B cell (primary cell): ENCODE results near the gene C9orf152. TPM values are rescaled to one million over a fixed set of nuclear protein-coding genes. Genes with fewer than 3 reads are reported as not detected.

Experiments
- ATAC-seq: fragments of 200-7000 bp; cut with Tn5 transposase; one replicate; pipeline ENCODE4 v1.10.0; 2021; ENCODE audit warnings: low read depth, mild to moderate bottlenecking, moderate number of reproducible peaks, moderate library complexity
- CTCF ChIA-PET: fragments of 350-600 bp; sonication (Branson Sonifier 250); formaldehyde crosslinking; loops from one replicate; lab custom pipeline; 2021; ENCODE audit warnings: antibody characterized with exemption, inconsistent platforms; lab: Charles Lee
- POLR2A ChIA-PET: fragments of 350-600 bp; sonication (Branson Sonifier 250); formaldehyde crosslinking; loops from one replicate; lab custom pipeline; 2021; ENCODE audit warnings: antibody characterized with exemption; lab: Charles Lee
- DNase-seq: peaks from one replicate; pipeline ENCODE4 v3.0.0; 2013
- H2AFZ ChIP-seq: 2 replicates; pipeline ENCODE4 v1.6.1; 2012; ENCODE audit warnings: mild to moderate bottlenecking, low read depth, low read length; ENCODE audit not compliant: insufficient read depth, poor library complexity, severe bottlenecking
- H3K27ac ChIP-seq, 2 donors: 1 replicate in 1 of 2; 2 replicates in 1 of 2; pipeline ENCODE4 v1.5.1; 2012 to 2013; ENCODE audit warnings: low read length in 2 of 2, mild to moderate bottlenecking in 2 of 2, moderate library complexity in 1 of 2
- H3K27me3 ChIP-seq, 4 experiments: fragments of 200-600 bp in 1 of 4; sonication (generic) in 1 of 4; replicated peaks in 1 of 4; 1 replicate in 2 of 4; 2 replicates in 2 of 4; pipeline versions ENCODE4 v1.6.1 to v1.7.0; 2013 to 2016; ENCODE audit warnings: low read length in 3 of 4, mild to moderate bottlenecking in 2 of 4, mixed read lengths in 1 of 4, moderate library complexity in 1 of 4; ENCODE audit not compliant: insufficient read depth in 4 of 4, control insufficient read depth in 3 of 4; ENCODE audit errors: control extremely low read depth in 1 of 4
- H3K36me3 ChIP-seq, 2 experiments: replicated peaks in 1 of 2; 1 replicate in 1 of 2; 2 replicates in 1 of 2; pipeline versions ENCODE4 v1.6.1 to v1.7.1; 2013; ENCODE audit warnings: low read length in 1 of 2; ENCODE audit not compliant: insufficient read depth in 2 of 2, control insufficient read depth in 1 of 2; ENCODE audit errors: control extremely low read depth in 1 of 2, extremely low read depth in 1 of 2
- H3K4me1 ChIP-seq, 2 donors: fragments of 200-600 bp in 1 of 2; sonication (generic) in 1 of 2; 1 replicate in 1 of 2; 2 replicates in 1 of 2; pipeline versions ENCODE4 v1.5.1 to v1.6.1; 2013 to 2017; ENCODE audit warnings: low read length in 2 of 2; ENCODE audit not compliant: control insufficient read depth in 2 of 2, insufficient read depth in 2 of 2
- H3K4me2 ChIP-seq: replicated peaks from 2 replicates; pipeline ENCODE3; 2012; ENCODE audit warnings: mild to moderate bottlenecking, low read depth, low read length; ENCODE audit not compliant: poor library complexity, severe bottlenecking
- H3K4me3 ChIP-seq, 5 experiments: fragments of 200-600 bp in 1 of 5; sonication (generic) in 1 of 5; 1 replicate in 3 of 5; 2 replicates in 2 of 5; pipeline versions ENCODE4 v1.5.1 to v1.7.0; 2011 to 2016; ENCODE audit warnings: low read length in 4 of 5, mild to moderate bottlenecking in 4 of 5, low read depth in 2 of 5, control low read depth in 1 of 5, moderate library complexity in 1 of 5; ENCODE audit not compliant: insufficient read depth in 1 of 5; ENCODE audit errors: control extremely low read depth in 1 of 5, extremely low read depth in 1 of 5
- H3K79me2 ChIP-seq: fragments of 200-600 bp; sonication (generic); one replicate; pipeline ENCODE4 v1.6.0; 2016; ENCODE audit warnings: low read length; ENCODE audit not compliant: control insufficient read depth, insufficient read depth
- H3K9ac ChIP-seq: fragments of 200-600 bp; sonication (generic); 2 replicates; pipeline ENCODE4 v1.6.1; 2017; ENCODE audit warnings: mild to moderate bottlenecking, low read length, moderate library complexity
- H3K9me3 ChIP-seq, 3 donors: one replicate each; pipeline versions ENCODE4 v1.6.1 to v1.7.1; 2013; ENCODE audit warnings: low read length in 2 of 3; ENCODE audit not compliant: control insufficient read depth in 2 of 3, insufficient read depth in 1 of 3; ENCODE audit errors: control extremely low read depth in 1 of 3
- H4K20me1 ChIP-seq: 2 replicates; pipeline ENCODE4 v1.6.0; 2012; ENCODE audit warnings: mild to moderate bottlenecking, low read length; ENCODE audit not compliant: insufficient read depth, control insufficient read depth, poor library complexity, severe bottlenecking
- H3K27ac Mint-ChIP-seq: one replicate; pipeline ENCODE4 v1.8.0; 2021; ENCODE audit warnings: mixed read lengths
- H3K27me3 Mint-ChIP-seq: one replicate; pipeline ENCODE4 v1.8.0; 2021; ENCODE audit warnings: mixed read lengths
- H3K4me1 Mint-ChIP-seq: one replicate; pipeline ENCODE4 v1.8.0; 2021; ENCODE audit warnings: mixed read lengths
- H3K4me3 Mint-ChIP-seq: one replicate; pipeline ENCODE4 v1.8.0; 2021; ENCODE audit warnings: mixed read lengths
- H3K9me3 Mint-ChIP-seq: one replicate; pipeline ENCODE4 v1.8.0; 2022; ENCODE audit warnings: mixed read lengths; ENCODE audit not compliant: insufficient read depth
- CTCF ChIP-seq: fragments of 200-600 bp; IDR thresholded peaks from one replicate; pipeline ENCODE4 v1.8.0; 2022; ENCODE audit warnings: antibody characterized with exemption, mild to moderate bottlenecking
- EZH2 ChIP-seq: IDR thresholded peaks from 2 replicates; pipeline ENCODE4 v1.6.1; 2012; ENCODE audit warnings: borderline replicate concordance, low read depth, mild to moderate bottlenecking, moderate library complexity, low read length; ENCODE audit not compliant: insufficient read depth, poor library complexity, severe bottlenecking
- WGBS: methylation state at CpG from one replicate; pipeline ENCODE4 v1.1.5; 2013; ENCODE audit warnings: missing lambda C conversion rate; ENCODE audit not compliant: insufficient coverage; 5-methylcytosine and 5-hydroxymethylcytosine counted together
- intact Hi-C: fragments of 100-400 bp; cut with micrococcal nuclease; formaldehyde crosslinking; loops from one replicate; pipeline ENCODE4 v1.10.0; 2022
- polyA plus RNA-seq: library from polyadenylated mRNA; depleted of rRNA; stranded (reverse); fragments of >200 nt; gene quantifications from 2 replicates; pipeline ENCODE4 v1.2.3, GENCODE V29; 2012
- total RNA-seq, 2 donors: library from RNA; stranded (reverse); fragments of 120-200 nt in 1 of 2; gene quantifications; 1 replicate in 1 of 2; 2 replicates in 1 of 2; pipeline versions ENCODE4 v1.2.3 to v1.2.4, GENCODE V29; 2013 to 2022

C9orf152 gene
- total and polyA plus RNA-seq, 2 donors (not counting 1 experiment from before 2014, with no cell fraction given), result not detected

DNA sequence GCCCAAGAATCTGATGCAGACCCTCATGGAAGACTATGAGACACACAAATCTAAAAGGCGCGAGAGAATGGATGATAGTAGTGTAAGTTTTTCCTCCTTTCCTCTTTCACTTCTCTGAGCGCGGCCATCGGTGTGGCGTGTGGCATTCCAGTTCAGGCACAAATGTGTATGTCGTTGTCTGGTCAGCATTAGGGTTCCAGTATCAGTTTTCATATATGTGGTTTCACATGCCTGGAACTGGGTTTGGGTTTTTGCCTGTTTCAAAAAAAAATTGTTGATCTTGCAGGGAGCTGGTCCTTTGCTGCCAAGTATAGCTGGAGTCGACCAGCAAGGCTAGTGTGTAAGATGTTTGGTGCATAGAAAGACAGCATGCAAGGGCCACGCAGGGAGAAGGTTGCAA, 51.5 kb downstream of the C9orf152 start:
- Histone ChIP-seq H4K20me1 (peaks cover 95% of the 10 kb centered on the region), H3K4me3 (peak overlapping the region in 1 of 5 experiments; percentile 1), H3K36me3 (peaks cover 9 to 82% of the 10 kb centered on the region in 2 experiments), H2AFZ (no peak overlapping the region), H3K9ac (peak overlapping the region; percentile 7), H3K9me3 (no peaks in the 10 kb centered on the region), H3K4me1 (peaks cover 80 to 84% of the 10 kb centered on the region in 2 donors), H3K4me2 (peak overlapping the region; percentile 42), H3K27me3 (no peaks in the 10 kb centered on the region), H3K27ac (peak overlapping the region in 1 of 2 donors; percentile 57), H3K79me2 (peaks cover 100% of the 10 kb centered on the region)
- H3K27ac Mint-ChIP-seq, result peak overlapping the region; percentile 12
- H3K4me1 Mint-ChIP-seq, result peaks cover 93% of the 10 kb centered on the region
- no peaks in the 10 kb centered on the region for H3K27me3 Mint-ChIP-seq
- H3K4me3 Mint-ChIP-seq, result peak overlapping the region; percentile 55
- ATAC-seq (no peak), DNase-seq (no peak)
- H3K9me3 Mint-ChIP-seq, result no peaks in the 10 kb centered on the region
- TF ChIP-seq EZH2 (no peak), CTCF (no peak)
- POLR2A ChIA-PET, result interaction anchor here (1.3 kb wide), 1 partner anchor 8 kb away, joined by 3 read pairs; no protein-coding TSS in a partner anchor
- WGBS, result 41% methylated on average over 5 of the region's 9 CpGs
- CTCF ChIA-PET, result interaction anchor here (0.6 to 12.2 kb wide), 7 partner anchors 11 to 268 kb away, joined by 3 to 250 read pairs (median 3); no protein-coding TSS in a partner anchor
- intact Hi-C loops, result no loop called here

DNA sequence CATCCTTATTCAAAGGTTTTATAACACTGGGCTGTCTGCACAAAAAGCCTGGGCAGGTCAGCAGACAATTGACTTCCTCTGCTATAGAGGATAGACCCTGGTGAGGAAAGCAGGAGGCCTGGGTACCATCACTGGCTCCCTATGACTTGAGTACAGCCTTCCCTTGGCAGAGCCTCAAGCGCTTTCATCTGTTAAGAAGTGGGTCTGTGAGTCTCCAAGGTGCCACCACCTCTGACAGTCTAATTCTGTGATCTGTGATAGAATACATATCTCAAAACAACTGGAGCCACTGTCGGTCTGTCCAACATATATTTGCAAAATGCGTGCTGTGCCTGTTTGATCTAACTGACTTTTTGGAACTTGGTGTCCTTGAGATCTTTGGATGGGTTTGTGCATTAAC, 52.2 kb downstream of the C9orf152 start:
- no peaks in the 10 kb centered on the region for H3K9me3 ChIP-seq
- H4K20me1 ChIP-seq, result peaks cover 88% of the 10 kb centered on the region
- peaks cover 100% of the 10 kb centered on the region for H3K79me2 ChIP-seq
- Mint-ChIP-seq H3K4me3 (no peak overlapping the region), H3K9me3 (no peaks in the 10 kb centered on the region), H3K27me3 (no peaks in the 10 kb centered on the region), H3K4me1 (peaks cover 93% of the 10 kb centered on the region), H3K27ac (peak overlapping the region; percentile 12)
- peak overlapping the region; percentile 7 for H3K9ac ChIP-seq
- WGBS, result no CpG with 5 or more reads among the region's 3 CpGs
- H3K27me3 ChIP-seq, result no peaks in the 10 kb centered on the region
- POLR2A ChIA-PET, result no interaction called here
- H3K4me1 ChIP-seq, result peaks cover 80 to 84% of the 10 kb centered on the region in 2 donors
- ATAC-seq (no peak), DNase-seq (no peak)
- H3K36me3 ChIP-seq, result peaks cover 5 to 76% of the 10 kb centered on the region in 2 experiments
- TF ChIP-seq CTCF (no peak), EZH2 (no peak)
- H3K4me3 ChIP-seq, result no peak overlapping the region
- peak overlapping the region in 1 of 2 donors; percentile 57 for H3K27ac ChIP-seq
- H3K4me2 ChIP-seq, result peak overlapping the region; percentile 42
- intact Hi-C loops, result no loop called here
- no peak overlapping the region for H2AFZ ChIP-seq
- CTCF ChIA-PET, result interaction anchor here (1.0 to 12.2 kb wide), 2 partner anchors 56 to 252 kb away, joined by 3 to 250 read pairs; no protein-coding TSS in a partner anchor
